22Rv1 (cell line): ENCODE data around the gene KIFC1.

Source experiments
- H3K27ac ChIP-seq: fragments of 450-650 bp; 2 replicates; pipeline ENCODE4 v1.5.1; 2017
- ZFX ChIP-seq: fragments of 450-650 bp; IDR thresholded peaks from 2 replicates; pipeline ENCODE4 v1.6.1; 2017; ENCODE audit warnings: antibody characterized with exemption, borderline replicate concordance
- TF ChIP-seq, protein P1 (sequence below): fragments of 450-650 bp; IDR thresholded peaks from 2 replicates; pipeline ENCODE4 v1.5.1; 2017; ENCODE audit warnings: mild to moderate bottlenecking

Gene KIFC1

DNA sequence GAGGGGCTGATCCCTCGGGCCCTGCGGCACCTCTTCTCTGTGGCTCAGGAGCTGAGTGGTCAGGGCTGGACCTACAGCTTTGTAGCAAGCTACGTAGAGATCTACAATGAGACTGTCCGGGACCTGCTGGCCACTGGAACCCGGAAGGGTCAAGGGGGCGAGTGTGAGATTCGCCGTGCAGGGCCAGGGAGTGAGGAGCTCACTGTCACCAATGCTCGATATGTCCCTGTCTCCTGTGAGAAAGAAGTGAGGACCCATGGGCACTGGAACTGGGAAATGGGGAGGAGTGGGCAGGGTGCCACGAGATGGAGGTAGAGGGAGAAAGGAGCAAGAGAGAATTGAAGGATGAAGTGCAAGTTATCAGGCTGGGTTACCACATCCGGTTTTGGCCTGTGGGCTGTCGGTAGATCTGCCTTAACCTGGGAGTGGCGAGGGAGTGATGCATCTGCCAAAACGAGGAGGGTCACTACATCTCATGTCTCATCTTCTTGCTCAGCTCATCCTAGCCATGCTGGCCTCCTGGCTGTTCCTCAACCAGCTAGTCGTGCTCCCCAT lies 13.8 kb downstream of the KIFC1 start:
- no peak overlapping the region for H3K27ac ChIP-seq
- TF ChIP-seq, protein P1, sequence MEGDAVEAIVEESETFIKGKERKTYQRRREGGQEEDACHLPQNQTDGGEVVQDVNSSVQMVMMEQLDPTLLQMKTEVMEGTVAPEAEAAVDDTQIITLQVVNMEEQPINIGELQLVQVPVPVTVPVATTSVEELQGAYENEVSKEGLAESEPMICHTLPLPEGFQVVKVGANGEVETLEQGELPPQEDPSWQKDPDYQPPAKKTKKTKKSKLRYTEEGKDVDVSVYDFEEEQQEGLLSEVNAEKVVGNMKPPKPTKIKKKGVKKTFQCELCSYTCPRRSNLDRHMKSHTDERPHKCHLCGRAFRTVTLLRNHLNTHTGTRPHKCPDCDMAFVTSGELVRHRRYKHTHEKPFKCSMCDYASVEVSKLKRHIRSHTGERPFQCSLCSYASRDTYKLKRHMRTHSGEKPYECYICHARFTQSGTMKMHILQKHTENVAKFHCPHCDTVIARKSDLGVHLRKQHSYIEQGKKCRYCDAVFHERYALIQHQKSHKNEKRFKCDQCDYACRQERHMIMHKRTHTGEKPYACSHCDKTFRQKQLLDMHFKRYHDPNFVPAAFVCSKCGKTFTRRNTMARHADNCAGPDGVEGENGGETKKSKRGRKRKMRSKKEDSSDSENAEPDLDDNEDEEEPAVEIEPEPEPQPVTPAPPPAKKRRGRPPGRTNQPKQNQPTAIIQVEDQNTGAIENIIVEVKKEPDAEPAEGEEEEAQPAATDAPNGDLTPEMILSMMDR, result no peak
- TF ChIP-seq ZFX, result no peak

DNA sequence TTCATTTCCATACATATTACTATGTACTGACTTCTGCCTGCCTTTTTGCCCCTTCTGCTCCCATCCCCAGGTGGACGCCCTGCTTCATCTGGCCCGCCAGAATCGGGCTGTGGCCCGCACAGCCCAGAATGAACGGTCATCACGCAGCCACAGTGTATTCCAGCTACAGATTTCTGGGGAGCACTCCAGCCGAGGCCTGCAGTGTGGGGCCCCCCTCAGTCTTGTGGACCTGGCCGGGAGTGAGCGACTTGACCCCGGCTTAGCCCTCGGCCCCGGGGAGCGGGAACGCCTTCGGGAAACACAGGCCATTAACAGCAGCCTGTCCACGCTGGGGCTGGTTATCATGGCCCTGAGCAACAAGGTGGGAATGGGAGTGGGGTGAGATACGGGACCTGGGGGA lies 14.5 kb downstream of the KIFC1 start:
- TF ChIP-seq, protein P1, result no peak
- TF ChIP-seq ZFX, result no peak
- H3K27ac ChIP-seq, result no peak overlapping the region

DNA sequence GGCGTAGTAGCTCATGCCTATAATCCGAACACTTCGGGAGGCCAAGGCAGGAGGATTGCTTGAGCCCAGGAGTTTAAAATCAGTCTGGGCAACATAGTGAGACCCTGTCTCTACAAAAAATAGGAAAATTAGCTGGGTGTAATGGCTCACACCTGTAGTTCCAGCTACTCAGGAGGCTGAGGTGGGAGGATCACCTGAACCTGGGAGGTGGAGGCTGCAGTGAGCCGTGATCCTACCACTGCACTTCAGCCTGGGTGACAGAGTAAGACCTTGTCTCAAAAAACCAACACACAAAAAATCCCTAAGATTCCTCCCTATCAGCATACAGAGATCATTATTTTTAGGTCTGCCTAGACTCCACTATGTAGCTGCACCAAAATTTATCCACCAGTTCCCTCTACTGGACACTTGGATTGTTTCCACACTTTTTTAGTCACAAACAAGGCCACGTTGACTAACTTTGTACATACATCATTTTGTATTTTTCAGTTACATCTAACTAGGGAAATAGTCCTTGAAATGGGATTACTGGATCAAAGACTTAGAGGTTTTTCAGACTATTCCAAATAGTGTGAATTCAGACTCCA lies 15.6 kb downstream of the KIFC1 start:
- no peak for TF ChIP-seq ZFX
- TF ChIP-seq, protein P1, result 0 out of 2 replicates have a peak, but pooled peaks have one; percentile 14
- peak overlapping the region; percentile 96 for H3K27ac ChIP-seq

DNA sequence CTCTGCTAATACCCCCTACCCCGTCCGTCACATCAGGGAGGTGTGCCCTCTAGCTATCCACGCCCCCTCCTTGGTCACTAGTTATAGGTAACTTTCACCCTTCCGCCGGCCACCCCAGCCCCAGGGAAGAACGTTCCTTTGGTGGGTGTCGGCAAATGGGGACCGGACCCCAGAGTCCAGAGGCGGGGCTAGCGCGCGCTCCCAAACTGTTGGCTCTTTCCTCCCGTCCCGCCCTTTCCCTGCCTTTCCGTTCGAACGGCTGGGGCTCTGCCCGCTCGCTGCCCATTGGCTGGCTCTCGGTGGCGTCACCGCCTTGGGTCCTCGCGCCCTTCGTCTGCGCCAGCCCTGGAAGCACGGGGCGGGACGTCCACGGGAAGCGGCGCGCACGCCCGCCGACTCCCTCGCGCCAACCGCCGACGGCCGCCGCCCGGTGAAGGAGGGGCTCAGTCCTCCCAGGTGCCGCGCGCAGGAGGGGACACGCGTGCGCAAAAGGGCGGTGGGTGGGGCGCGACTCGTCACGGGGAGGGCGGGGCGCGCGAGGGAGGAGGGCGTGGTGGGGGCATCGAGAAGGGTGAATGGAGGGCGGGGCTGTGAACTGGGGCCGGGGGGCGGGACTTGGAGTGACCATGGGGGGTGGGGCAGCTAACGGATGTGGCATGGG lies 18.6 kb downstream of the KIFC1 start:
- TF ChIP-seq, protein P1, result no peak
- TF ChIP-seq ZFX, result no peak
- H3K27ac ChIP-seq, result peak overlapping the region; percentile 96

DNA sequence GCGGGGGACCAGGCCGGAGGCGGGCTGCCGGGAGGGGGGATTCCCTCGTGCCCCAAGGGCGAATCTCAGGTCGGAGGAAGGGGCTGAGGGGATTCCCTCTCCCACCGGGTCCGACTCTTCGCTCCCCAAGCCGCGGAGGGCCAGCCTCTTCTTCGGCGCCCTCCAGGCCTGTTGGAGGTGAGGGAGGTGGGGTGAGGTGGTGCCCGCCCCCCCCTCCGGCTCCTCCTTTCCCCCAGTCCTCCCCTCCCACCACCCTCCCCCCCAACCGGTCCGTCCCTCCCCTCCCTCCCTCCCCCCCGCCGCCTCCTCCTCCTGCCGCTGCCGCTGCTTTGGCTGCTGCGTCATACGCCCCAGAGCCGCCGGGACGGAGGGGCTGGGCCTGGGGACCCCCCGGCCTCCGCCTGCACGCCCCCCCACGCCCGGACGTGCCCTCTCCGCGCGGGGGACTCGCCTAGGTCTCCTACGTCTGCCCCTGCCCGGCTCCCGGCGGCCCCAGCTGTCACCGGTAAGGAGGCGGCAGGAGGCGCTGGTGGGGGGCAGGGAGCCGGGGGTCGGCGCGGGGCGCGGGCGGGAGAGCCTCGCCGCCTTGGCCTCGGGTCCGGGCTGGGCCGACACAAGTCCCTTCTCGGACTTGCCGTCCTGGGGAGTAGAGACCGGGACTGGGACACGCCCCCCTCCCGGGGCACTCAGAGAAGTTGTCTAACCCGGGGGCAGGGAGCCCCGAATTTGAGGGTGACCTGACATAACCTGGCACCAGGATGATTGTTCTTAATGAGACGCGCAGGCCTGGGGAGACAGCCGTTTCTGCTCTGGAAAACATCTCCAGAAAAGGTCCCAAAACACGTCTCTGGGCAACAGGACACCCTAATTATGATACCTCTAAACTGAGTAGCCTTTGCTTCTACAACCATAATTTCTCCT lies 19.3 kb downstream of the KIFC1 start, which contains the start of gene PHF1:
TSS of gene PHF1 (plus strand) at position 304 of the 921 bp plus-strand sequence. CDS start 1,250 bp downstream, outside the sequence.
- TF ChIP-seq, protein P1, result peak; percentile 30; the same call in 1 of the 2 replicates
- no peak for TF ChIP-seq ZFX
- peak within 1 kb of the TSS; percentile 96 for H3K27ac ChIP-seq

DNA sequence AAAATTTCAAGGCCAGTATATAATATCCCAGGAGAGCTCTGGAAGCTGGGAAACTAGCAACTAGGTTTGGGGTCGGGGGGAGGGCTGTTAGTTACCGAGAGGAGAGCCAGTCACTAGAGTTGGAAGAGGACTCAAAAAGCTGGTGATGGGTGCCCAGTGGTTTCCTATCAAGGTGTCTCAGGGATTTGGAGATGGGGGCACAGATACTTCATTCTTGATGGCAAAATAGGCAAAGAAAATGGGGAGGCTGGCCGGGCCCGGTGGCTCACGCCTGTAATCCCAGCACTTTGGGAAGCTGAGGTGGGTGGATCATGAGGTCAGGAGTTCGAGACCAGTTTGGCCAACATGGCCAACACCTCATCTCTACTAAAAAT lies 20.0 kb downstream of the KIFC1 start:
- peak overlapping the region; percentile 96 for H3K27ac ChIP-seq
- TF ChIP-seq, protein P1, result no peak
- TF ChIP-seq ZFX, result no peak
